ENCODE results near the gene ERC2. TPM values are rescaled to one million over a fixed set of nuclear protein-coding genes. Genes with fewer than 3 reads are reported as not detected.

Gene ERC2
- total and polyA plus RNA-seq, 2 of the 8 experiments (the other 6 are each of a cell fraction or from before 2014, with no cell fraction given) = 16.4 to 22.8 TPM

DNA sequence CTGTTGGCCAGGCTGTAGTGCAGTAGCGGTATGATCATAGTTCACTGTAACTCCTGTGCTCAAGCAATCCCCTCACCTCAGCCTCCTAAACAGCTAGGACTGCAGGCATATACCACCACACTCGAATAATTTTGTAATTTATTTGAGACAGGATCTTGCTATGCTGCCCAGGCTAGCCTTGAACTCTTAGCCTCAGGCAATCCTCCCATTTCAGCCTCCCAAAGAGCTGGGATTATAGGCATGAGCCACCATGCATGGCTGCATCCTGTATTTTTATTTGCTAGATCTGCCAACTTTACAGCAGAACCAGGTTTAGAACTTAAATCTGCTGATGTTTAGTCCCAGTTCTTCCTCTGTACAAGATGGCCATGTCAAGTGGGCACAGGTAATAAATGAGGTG lies 69.6 kb downstream of the ERC2 start:
- Histone ChIP-seq H2AFZ (ENCODE audit: low read length) (no peak overlapping the region), H3K27me3 (replicated peaks in 1 of 4; ENCODE audit: control insufficient read depth in 3 of 4, extremely low read depth in 1 of 4, insufficient read depth in 3 of 4, low read length in 3 of 4) (no peaks in the 10 kb centered on the region), H3K56ac (replicated peaks; ENCODE audit: insufficient read length, low read depth, low read length) (no peak overlapping the region), H3K4me3 (ENCODE audit: extremely low read depth in 1 of 4, insufficient read depth in 2 of 4, low read depth in 3 of 4, low read length in 4 of 4) (no peak overlapping the region), H2BK5ac (ENCODE audit: low read depth, low read length) (no peak overlapping the region), H3K36me3 (ENCODE audit: control insufficient read depth in 2 of 4, insufficient read depth in 4 of 4, low read length in 3 of 4) (no peaks in the 10 kb centered on the region; a peak in 1 of 8 replicates), H2BK15ac (ENCODE audit: low read length) (no peak overlapping the region), H2BK12ac (ENCODE audit: low read depth, low read length) (no peak overlapping the region), H3K23ac (ENCODE audit: insufficient read length) (no peak overlapping the region), H3K27ac (ENCODE audit: low read depth, low read length) (no peak overlapping the region), H3K9ac (replicated peaks in 1 of 4; ENCODE audit: extremely low read depth in 1 of 4, low read depth in 3 of 4, low read length in 3 of 4) (no peak overlapping the region), H3K4me2 (ENCODE audit: insufficient read depth in 1 of 2, low read depth in 2 of 2, low read length in 2 of 2) (no peak overlapping the region), H4K5ac (ENCODE audit: insufficient read length, low read depth, low read length) (no peak overlapping the region), H2BK120ac (replicated peaks; ENCODE audit: low read depth, low read length) (no peak overlapping the region), H3K4me1 (replicated peaks in 1 of 4; ENCODE audit: control insufficient read depth in 3 of 4, insufficient read depth in 4 of 4, low read length in 3 of 4) (peaks cover 0 to 3% (median 0%) of the 10 kb centered on the region in 4 experiments; a peak in 1 of 7 replicates), H4K20me1 (replicated peaks in 1 of 2; ENCODE audit: control insufficient read depth in 1 of 2, insufficient read depth in 2 of 2, low read length in 2 of 2) (peaks cover 0 to 2% of the 10 kb centered on the region in 2 experiments), H3K79me1 (ENCODE audit: low read depth, low read length) (no peaks in the 10 kb centered on the region; the same call in 1 of the 2 replicates), H2AK5ac (ENCODE audit: low read depth, low read length) (no peak overlapping the region), H3K14ac (ENCODE audit: insufficient read length) (no peak overlapping the region), H4K91ac (replicated peaks; ENCODE audit: insufficient read length, low read length) (no peak overlapping the region), H3K18ac (ENCODE audit: extremely low read depth, low read length) (no peak overlapping the region), H3K79me2 (ENCODE audit: control insufficient read depth in 1 of 2, insufficient read depth in 2 of 2, low read length in 2 of 2) (no peaks in the 10 kb centered on the region), H4K8ac (ENCODE audit: extremely low read depth, insufficient read depth, low read length) (no peak overlapping the region), H2BK20ac (ENCODE audit: low read length) (no peak overlapping the region), H3K23me2 (ENCODE audit: low read depth, low read length) (no peaks in the 10 kb centered on the region), H3K9me3 (ENCODE audit: insufficient read depth in 2 of 2, low read depth in 1 of 2, low read length in 1 of 2) (no peaks in the 10 kb centered on the region), H3K4ac (replicated peaks; ENCODE audit: insufficient read length, low read depth, low read length) (no peak overlapping the region)
- DNase-seq (ENCODE audit: low read depth in 1 of 2, low spot score in 2 of 2) (no peak), FAIRE-seq (no peak)
- ChIA-PET CTCF (ENCODE audit: partially characterized antibody) (no interaction called here), POLR2A (ENCODE audit: partially characterized antibody) (no interaction called here)
- no peak for TF ChIP-seq TCF12 (IDR thresholded peaks at IDR 0.05; ENCODE audit: low read depth, low read length)
- no peak for TF ChIP-seq SP2 (IDR thresholded peaks at IDR 0.05; ENCODE audit: low read length)
- TF ChIP-seq POLR2AphosphoS5 (IDR thresholded peaks at IDR 0.05; ENCODE audit: low read depth, low read length) = no peak
- TF ChIP-seq CBX8 (IDR thresholded peaks at IDR 0.05; ENCODE audit: borderline replicate concordance, low read depth, low read length) = no peak
- 87% methylated on average over 2 of the region's 2 CpGs; no CpG with 5 or more reads in 1 of the 2 experiments for WGBS, 2 experiments (ENCODE audit: extremely low coverage in 1 of 2, insufficient coverage in 1 of 2, insufficient read length in 1 of 2, insufficient replicate concordance in 2 of 2, low coverage in 1 of 2, low lambda C conversion rate in 2 of 2, missing lambda C conversion rate in 1 of 2)

Data from H1 (cell line).